ENCODE measurements around the gene CTRL.

The CTRL gene

DNA sequence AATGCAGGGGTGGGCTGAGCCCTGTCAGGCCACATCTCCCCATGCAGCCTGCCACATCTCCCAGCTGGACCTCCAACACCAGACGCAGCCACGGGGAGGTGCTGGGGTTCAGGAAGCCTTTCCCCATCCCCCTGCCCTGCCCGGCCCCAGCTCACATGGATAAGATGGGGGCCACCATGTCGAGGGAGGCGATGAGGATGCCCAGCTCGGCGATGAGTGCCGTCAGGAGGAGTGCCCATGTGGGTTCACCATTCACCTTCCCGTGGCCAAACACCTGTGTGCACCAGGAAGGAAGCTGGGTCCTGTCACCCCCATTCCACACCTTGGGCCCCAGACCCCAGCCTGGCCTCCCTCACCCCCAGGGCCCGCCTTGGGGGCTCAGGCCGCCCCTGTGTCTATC is 18.0 kb upstream of the CTRL start:
- no peak for DNase-seq (ENCODE audit: low spot score)
- TF ChIP-seq CTCF (IDR thresholded peaks at IDR 0.05; ENCODE audit: extremely low read depth, missing control alignments), result no peak

DNA sequence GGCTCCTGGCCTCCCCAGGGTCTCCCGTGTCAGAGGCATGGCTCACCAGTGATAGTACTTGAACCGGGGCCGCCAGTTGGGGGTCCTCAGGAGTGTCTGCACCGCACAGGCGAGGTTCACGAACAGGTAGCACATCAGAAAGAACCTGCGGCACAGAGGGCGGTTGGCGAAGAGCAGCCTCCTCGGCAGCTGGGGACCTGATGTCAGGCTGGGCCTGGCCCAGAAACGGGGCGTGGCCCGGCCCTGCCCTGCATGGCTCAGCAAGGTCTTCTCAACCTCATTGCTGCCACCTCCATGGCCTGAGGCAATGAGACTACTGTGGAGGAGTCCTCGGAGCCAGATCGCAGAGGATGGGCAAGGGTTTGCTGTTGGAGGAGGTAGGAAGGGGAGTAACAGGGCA is 16.4 kb upstream of the CTRL start:
- TF ChIP-seq CTCF (IDR thresholded peaks at IDR 0.05; ENCODE audit: extremely low read depth, missing control alignments), result no peak
- no peak for DNase-seq (ENCODE audit: low spot score)

DNA sequence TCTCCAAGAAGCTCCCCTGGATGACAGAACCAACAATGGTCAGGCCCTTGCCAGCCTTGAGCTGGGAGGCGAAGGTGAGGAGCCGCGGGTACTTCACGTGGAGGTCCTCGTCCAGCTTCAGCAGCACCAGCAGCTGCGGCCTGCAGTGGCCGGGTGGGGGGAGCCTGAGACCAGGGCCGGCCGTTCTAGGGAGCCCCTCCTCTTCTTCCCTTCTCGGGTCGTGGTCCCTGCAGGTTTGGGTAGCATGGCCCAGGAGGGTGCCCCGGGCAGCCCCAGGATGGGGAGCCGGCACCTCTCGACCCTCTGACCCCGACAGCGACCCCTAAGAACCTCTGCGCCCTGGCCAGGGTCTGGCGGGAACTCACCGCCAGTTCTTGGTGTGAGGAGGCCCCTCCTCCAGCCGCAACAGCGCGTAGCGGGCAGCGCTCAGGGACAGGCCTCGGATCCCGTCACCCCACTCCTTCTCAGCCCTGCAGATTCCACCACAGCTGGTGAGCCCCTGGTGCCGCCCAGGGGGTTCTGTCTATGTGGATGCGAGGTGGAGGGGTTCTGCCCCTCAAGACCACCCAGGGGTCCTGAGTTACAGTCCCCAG is 15.4 kb upstream of the CTRL start:
- no peak for DNase-seq (ENCODE audit: low spot score)
- TF ChIP-seq CTCF (IDR thresholded peaks at IDR 0.05; ENCODE audit: extremely low read depth, missing control alignments), result no peak

DNA sequence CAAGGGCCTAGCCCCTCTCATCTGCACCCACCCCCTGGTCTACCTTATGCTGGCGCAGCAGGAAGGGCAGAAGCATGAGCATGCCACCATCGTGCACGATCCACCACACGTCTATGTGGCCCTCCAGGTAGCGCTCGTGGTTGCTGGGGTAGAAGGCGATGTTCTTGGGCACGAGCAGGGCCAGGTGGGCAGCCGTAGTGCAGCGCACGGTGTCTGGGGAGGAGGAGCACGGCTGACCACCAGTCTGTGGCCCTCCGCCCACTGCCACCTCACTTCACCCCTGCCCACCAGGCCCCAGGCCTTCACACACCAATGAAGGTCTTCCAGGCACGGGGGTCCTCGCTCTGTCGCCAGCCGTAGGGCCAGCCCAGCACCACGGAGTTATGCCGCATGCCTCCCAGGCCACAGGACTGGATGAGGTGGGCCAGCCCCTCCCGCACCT is 14.5 kb upstream of the CTRL start:
- no peak for TF ChIP-seq CTCF (IDR thresholded peaks at IDR 0.05; ENCODE audit: extremely low read depth, missing control alignments)
- no peak for DNase-seq (ENCODE audit: low spot score)

- TF ChIP-seq CTCF (IDR thresholded peaks at IDR 0.05; ENCODE audit: extremely low read depth, missing control alignments), result no peak
- no peak for DNase-seq (ENCODE audit: low spot score)
Observed at GRCh38 chr16:67945392-67945933, 13.8 kb upstream of the CTRL start.

GRCh38 chr16:67944690-67945391 is 13.2 kb upstream of the CTRL start:
- no peak for DNase-seq (ENCODE audit: low spot score)
- no peak for TF ChIP-seq CTCF (IDR thresholded peaks at IDR 0.05; ENCODE audit: extremely low read depth, missing control alignments)
